HepG2 (cell line): ENCODE measurements around the gene OR1S1. TPM values are rescaled to one million over a fixed set of nuclear protein-coding genes. Genes with fewer than 3 reads are reported as not detected.
A peak's percentile ranks its signal among the peaks of the same experiment; 100 is the strongest.

Source experiments
- ASH2L ChIP-seq: fragments of 300-600, 200-600 bp; sonication (generic); IDR thresholded peaks from 2 replicates; pipeline ENCODE4 v1.7.0; 2017; ENCODE audit warnings: low read depth, mild to moderate bottlenecking, moderate library complexity, mixed read lengths, low read length; ENCODE audit not compliant: insufficient read length
- ATF7-NPFF ChIP-seq: sonication (generic); formaldehyde crosslinking; IDR thresholded peaks from 2 replicates; pipeline ENCODE4 v1.8.1; 2023; ENCODE audit warnings: mild to moderate bottlenecking, low read depth, missing genetic modification reagents, moderate library complexity
- CREB3 ChIP-seq: sonication (generic); formaldehyde crosslinking; IDR thresholded peaks from 2 replicates; pipeline ENCODE4 v1.5.0; 2020; ENCODE audit warnings: missing genetic modification reagents
- DMAP1 ChIP-seq: IDR thresholded peaks from 2 replicates; pipeline ENCODE4 v1.6.1; 2016
- DPF2 ChIP-seq: sonication (generic); formaldehyde crosslinking; IDR thresholded peaks from 2 replicates; pipeline ENCODE4 v1.4.0; 2020; ENCODE audit warnings: mild to moderate bottlenecking, low read depth, missing genetic modification reagents, borderline replicate concordance
- GPN1 ChIP-seq: sonication (generic); formaldehyde crosslinking; IDR thresholded peaks from 2 replicates; pipeline ENCODE4 v1.5.1; 2020; ENCODE audit warnings: missing genetic modification reagents, borderline replicate concordance
- HNRNPUL1 ChIP-seq: fragments of 200-400 bp; formaldehyde crosslinking; IDR thresholded peaks from 2 replicates; pipeline ENCODE4 v1.6.1; 2017; ENCODE audit warnings: low read depth, mild to moderate bottlenecking, low read length, moderate library complexity
- MATR3 ChIP-seq: sonication (generic); formaldehyde crosslinking; IDR thresholded peaks from 2 replicates; pipeline ENCODE4 v1.4.0; 2020; ENCODE audit warnings: missing genetic modification reagents
- MIER2 ChIP-seq: IDR thresholded peaks from 2 replicates; pipeline ENCODE4 v1.6.1; 2016; ENCODE audit warnings: missing biosample characterization, missing genetic modification reagents
- MTA1 ChIP-seq: sonication (generic); formaldehyde crosslinking; IDR thresholded peaks from 2 replicates; pipeline ENCODE4 v1.4.0; 2020; ENCODE audit warnings: missing genetic modification reagents, mild to moderate bottlenecking, borderline replicate concordance
- NCOR1 ChIP-seq: fragments of 200-600 bp; sonication (generic); IDR thresholded peaks from 2 replicates; pipeline ENCODE4 v1.7.0; 2017; ENCODE audit warnings: antibody characterized with exemption, low read length, borderline replicate concordance
- NFIC ChIP-seq: IDR thresholded peaks from 2 replicates; pipeline ENCODE4 v1.6.1; 2012; ENCODE audit warnings: mild to moderate bottlenecking, low read length, inconsistent platforms
- POLR2G ChIP-seq: fragments of 200-400 bp; formaldehyde crosslinking; IDR thresholded peaks from 2 replicates; pipeline ENCODE4 v1.6.1; 2018; ENCODE audit warnings: mild to moderate bottlenecking, low read depth, low read length, moderate library complexity
- SIN3A ChIP-seq: IDR thresholded peaks from 2 replicates; pipeline ENCODE4 v1.6.1; 2011; ENCODE audit warnings: low read depth, mild to moderate bottlenecking, control low read depth, low read length, borderline replicate concordance
- STAT6 ChIP-seq: sonication (generic); formaldehyde crosslinking; IDR thresholded peaks from 2 replicates; pipeline ENCODE4 v1.4.0; 2020; ENCODE audit warnings: missing genetic modification reagents, mild to moderate bottlenecking, borderline replicate concordance
- TOE1 ChIP-seq: sonication (generic); formaldehyde crosslinking; IDR thresholded peaks from 2 replicates; pipeline ENCODE4 v1.4.0; 2020; ENCODE audit warnings: mild to moderate bottlenecking, missing genetic modification reagents
- ZFP36L1 ChIP-seq: sonication (generic); formaldehyde crosslinking; IDR thresholded peaks from 2 replicates; pipeline ENCODE4 v1.8.0; 2022; ENCODE audit warnings: mild to moderate bottlenecking, missing genetic modification reagents, moderate library complexity
- ZNF264 ChIP-seq: sonication (generic); formaldehyde crosslinking; IDR thresholded peaks from 2 replicates; pipeline ENCODE4 v1.4.0; 2020; ENCODE audit warnings: missing genetic modification reagents
- ZNF331 ChIP-seq: sonication (generic); formaldehyde crosslinking; IDR thresholded peaks from 2 replicates; pipeline ENCODE4 v1.4.0; 2020; ENCODE audit warnings: missing genetic modification reagents
- ZNF614 ChIP-seq: IDR thresholded peaks from 2 replicates; pipeline ENCODE4 v1.6.1; 2018; ENCODE audit warnings: missing biosample characterization, missing genetic modification reagents, inconsistent platforms, borderline replicate concordance
- ZNF891 ChIP-seq: sonication (generic); formaldehyde crosslinking; IDR thresholded peaks from 2 replicates; pipeline ENCODE4 v1.5.0; 2020; ENCODE audit warnings: mild to moderate bottlenecking, missing genetic modification reagents
- polyA plus RNA-seq, 8 experiments: library from polyadenylated mRNA; depleted of rRNA in 3 of 8; stranded (reverse) in 7 of 8; unstranded in 1 of 8; fragments of >200 nt; fragmentation: Illumina TruSeq in 4 of 8; extraction: Trizol in 4 of 8; gene quantifications; 2 replicates each; pipeline versions ENCODE4 v1.2.1 to v1.2.3, GENCODE V29; 2011 to 2016; ENCODE audit warnings: low read depth in 4 of 8, missing spikeins in 1 of 8, mixed read lengths in 1 of 8; ENCODE audit not compliant: insufficient read depth in 1 of 8
- total RNA-seq, 5 experiments: library from RNA; depleted of rRNA; stranded (reverse); fragments of >200 nt; fragmentation: Illumina TruSeq; extraction: Trizol; gene quantifications; 2 replicates each; pipeline ENCODE4 v1.2.3, GENCODE V29; 2016; ENCODE audit warnings: low read depth in 1 of 5
- TF ChIP-seq, protein P1 (sequence below): IDR thresholded peaks from 2 replicates; pipeline ENCODE4 v1.6.1; 2012; ENCODE audit warnings: low read length, improper control_type of control experiment
- TF ChIP-seq, protein P2 (sequence below): sonication (generic); formaldehyde crosslinking; IDR thresholded peaks from 2 replicates; pipeline ENCODE4 v1.4.0; 2020; ENCODE audit warnings: mild to moderate bottlenecking, missing genetic modification reagents

Gene OR1S1
- total and polyA plus RNA-seq, 2 of the 13 experiments (the other 11 are each of a cell fraction or from before 2014, with no cell fraction given): not detected

- TF ChIP-seq ZNF891 (CRISPR knock-in tag) (no peak), TOE1 (CRISPR knock-in tag) (no peak), ATF7-NPFF (peak; percentile 32; the same call in 1 of the 2 replicates), HNRNPUL1 (no peak), GPN1 (CRISPR knock-in tag) (no peak), ASH2L (peak; percentile 29), NCOR1 (peak; percentile 90), ZNF264 (peak; percentile 51; the same call in 1 of the 2 replicates), DMAP1 (CRISPR knock-in tag) (no peak), NFIC (peak; percentile 98), MTA1 (peak; percentile 26; the same call in 1 of the 2 replicates), DPF2 (CRISPR knock-in tag) (peak; percentile 70), SIN3A (no peak), CREB3 (no peak), ZNF614 (CRISPR knock-in tag) (no peak; the same call in 1 of the 2 replicates), POLR2G (0 out of 2 replicates have a peak, but pooled peaks have one; percentile 34), MATR3 (CRISPR knock-in tag) (no peak), ZNF331 (peak; percentile 81), STAT6 (peak; percentile 88), ZFP36L1 (CRISPR knock-in tag) (no peak), MIER2 (peak; percentile 81)
- TF ChIP-seq, protein P1, sequence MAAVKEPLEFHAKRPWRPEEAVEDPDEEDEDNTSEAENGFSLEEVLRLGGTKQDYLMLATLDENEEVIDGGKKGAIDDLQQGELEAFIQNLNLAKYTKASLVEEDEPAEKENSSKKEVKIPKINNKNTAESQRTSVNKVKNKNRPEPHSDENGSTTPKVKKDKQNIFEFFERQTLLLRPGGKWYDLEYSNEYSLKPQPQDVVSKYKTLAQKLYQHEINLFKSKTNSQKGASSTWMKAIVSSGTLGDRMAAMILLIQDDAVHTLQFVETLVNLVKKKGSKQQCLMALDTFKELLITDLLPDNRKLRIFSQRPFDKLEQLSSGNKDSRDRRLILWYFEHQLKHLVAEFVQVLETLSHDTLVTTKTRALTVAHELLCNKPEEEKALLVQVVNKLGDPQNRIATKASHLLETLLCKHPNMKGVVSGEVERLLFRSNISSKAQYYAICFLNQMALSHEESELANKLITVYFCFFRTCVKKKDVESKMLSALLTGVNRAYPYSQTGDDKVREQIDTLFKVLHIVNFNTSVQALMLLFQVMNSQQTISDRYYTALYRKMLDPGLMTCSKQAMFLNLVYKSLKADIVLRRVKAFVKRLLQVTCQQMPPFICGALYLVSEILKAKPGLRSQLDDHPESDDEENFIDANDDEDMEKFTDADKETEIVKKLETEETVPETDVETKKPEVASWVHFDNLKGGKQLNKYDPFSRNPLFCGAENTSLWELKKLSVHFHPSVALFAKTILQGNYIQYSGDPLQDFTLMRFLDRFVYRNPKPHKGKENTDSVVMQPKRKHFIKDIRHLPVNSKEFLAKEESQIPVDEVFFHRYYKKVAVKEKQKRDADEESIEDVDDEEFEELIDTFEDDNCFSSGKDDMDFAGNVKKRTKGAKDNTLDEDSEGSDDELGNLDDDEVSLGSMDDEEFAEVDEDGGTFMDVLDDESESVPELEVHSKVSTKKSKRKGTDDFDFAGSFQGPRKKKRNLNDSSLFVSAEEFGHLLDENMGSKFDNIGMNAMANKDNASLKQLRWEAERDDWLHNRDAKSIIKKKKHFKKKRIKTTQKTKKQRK: no peak
- TF ChIP-seq, protein P2, sequence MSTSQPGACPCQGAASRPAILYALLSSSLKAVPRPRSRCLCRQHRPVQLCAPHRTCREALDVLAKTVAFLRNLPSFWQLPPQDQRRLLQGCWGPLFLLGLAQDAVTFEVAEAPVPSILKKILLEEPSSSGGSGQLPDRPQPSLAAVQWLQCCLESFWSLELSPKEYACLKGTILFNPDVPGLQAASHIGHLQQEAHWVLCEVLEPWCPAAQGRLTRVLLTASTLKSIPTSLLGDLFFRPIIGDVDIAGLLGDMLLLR (CRISPR knock-in tag): no peak
These were observed 46.9 kb upstream of the OR1S1 start (continued) for GRCh38 chr11:58165504-58166106.
